SK-MEL-5 (cell line): ENCODE results near the gene PPEF2. TPM values are rescaled to one million over a fixed set of nuclear protein-coding genes. Genes with fewer than 3 reads are reported as not detected.
"Not testable (repeated sequence)": the region's sequence is repeated elsewhere in the genome, so short reads cannot be mapped to it uniquely, and the experiment has no call there.

Source experiments
- DNase-seq: peaks from one replicate; pipeline ENCODE4 v3.0.0-alpha.2; 2016; ENCODE audit warnings: low read depth, low spot score
- in situ Hi-C: cut with HindIII; loops from 2 replicates; pipeline ENCODE4 v1.10.0; 2016; ENCODE audit warnings: low sequenced_read_pairs, high pct_unique_total_duplicates, low pct_unique_long_range_greater_than_20kb
- total RNA-seq: library from RNA; depleted of rRNA; stranded (reverse); fragments of >200 nt; shearing (Covaris generic); gene quantifications from 2 replicates; pipeline ENCODE4 v1.2.3, GENCODE V29; 2014

PPEF2 gene
- total RNA-seq, 1 experiment from 2014 or later, result not detected

- in situ Hi-C loops, result not testable (repeated sequence)
- peak; percentile 85 for DNase-seq
Observed at GRCh38 chr4:75848171-75848760, 54.0 kb downstream of the PPEF2 start.

GRCh38 chr4:75845992-75846391 is 56.3 kb downstream of the PPEF2 start:
- in situ Hi-C loops, result no loop called here
- DNase-seq, result no peak

GRCh38 chr4:75844151-75844662 is 58.0 kb downstream of the PPEF2 start:
- in situ Hi-C loops, result no loop called here
- no peak for DNase-seq

- DNase-seq, result no peak
- in situ Hi-C loops, result no loop called here
Observed at GRCh38 chr4:75843596-75843995, 58.7 kb downstream of the PPEF2 start.

GRCh38 chr4:75841641-75842520 is 60.4 kb downstream of the PPEF2 start:
- DNase-seq, result no peak
- in situ Hi-C loops, result no loop called here

GRCh38 chr4:75834772-75835154 is 67.5 kb downstream of the PPEF2 start:
- no peak for DNase-seq
- in situ Hi-C loops, result no loop called here

GRCh38 chr4:75834095-75834771 is 68.0 kb downstream of the PPEF2 start:
- no peak for DNase-seq
- in situ Hi-C loops, result no loop called here

- DNase-seq, result no peak
- in situ Hi-C loops, result no loop called here
Observed at GRCh38 chr4:75831856-75832405, 70.3 kb downstream of the PPEF2 start.

GRCh38 chr4:75830906-75831305 is 71.3 kb downstream of the PPEF2 start:
- no peak for DNase-seq
- in situ Hi-C loops, result no loop called here

GRCh38 chr4:75823812-75824211 is 78.4 kb downstream of the PPEF2 start:
- no peak for DNase-seq
- in situ Hi-C loops, result no loop called here

GRCh38 chr4:75822416-75822815 is 79.8 kb downstream of the PPEF2 start:
- no peak for DNase-seq
- in situ Hi-C loops, result no loop called here

- in situ Hi-C loops, result no loop called here
- DNase-seq, result no peak
Observed at GRCh38 chr4:75821966-75822365, 80.3 kb downstream of the PPEF2 start.

- in situ Hi-C loops, result no loop called here
- DNase-seq, result no peak
Observed at GRCh38 chr4:75821216-75821615, 81.0 kb downstream of the PPEF2 start.

GRCh38 chr4:75820676-75821075 is 81.6 kb downstream of the PPEF2 start:
- DNase-seq, result no peak
- in situ Hi-C loops, result no loop called here

- DNase-seq, result no peak
- in situ Hi-C loops, result no loop called here
Observed at GRCh38 chr4:75820197-75820596, 82.1 kb downstream of the PPEF2 start.

GRCh38 chr4:75819121-75819520 is 83.1 kb downstream of the PPEF2 start:
- in situ Hi-C loops, result no loop called here
- no peak for DNase-seq

GRCh38 chr4:75817901-75818300 is 84.4 kb downstream of the PPEF2 start:
- DNase-seq, result no peak
- in situ Hi-C loops, result no loop called here
